Activated CD4-positive, alpha-beta T cell treated with anti-CD3 and anti-CD28 coated beads for 36 hours (primary cell): ENCODE measurements around the gene EXD2. TPM values are rescaled to one million over a fixed set of nuclear protein-coding genes. Genes with fewer than 3 reads are reported as not detected.
A peak's percentile ranks its signal among the peaks of the same experiment; 100 is the strongest.

Source experiments
- ATAC-seq: fragments of 200-7000 bp; cut with Tn5 transposase; one replicate; pipeline ENCODE4 v1.10.0; 2021; ENCODE audit warnings: mild to moderate bottlenecking, moderate library complexity
- CTCF ChIA-PET: fragments of 350-600 bp; sonication (Branson Sonifier 250); formaldehyde crosslinking; loops from one replicate; lab custom pipeline; 2021; ENCODE audit warnings: antibody characterized with exemption; lab: Charles Lee
- POLR2A ChIA-PET: fragments of 350-600 bp; sonication (Branson Sonifier 250); formaldehyde crosslinking; loops from one replicate; lab custom pipeline; 2021; ENCODE audit warnings: antibody characterized with exemption, inconsistent platforms; lab: Charles Lee
- DNase-seq: peaks from one replicate; pipeline ENCODE4 v3.0.0-alpha.2; 2020
- H3K27ac Mint-ChIP-seq: one replicate; pipeline ENCODE4 v1.8.0; 2021; ENCODE audit warnings: mixed read lengths
- H3K27me3 Mint-ChIP-seq: one replicate; pipeline ENCODE4 v1.8.0; 2021; ENCODE audit warnings: mixed read lengths
- H3K36me3 Mint-ChIP-seq: one replicate; pipeline ENCODE4 v1.8.0; 2021; ENCODE audit warnings: low read depth, mixed read lengths
- H3K4me1 Mint-ChIP-seq: one replicate; pipeline ENCODE4 v1.8.0; 2021; ENCODE audit warnings: mixed read lengths
- H3K4me3 Mint-ChIP-seq: one replicate; pipeline ENCODE4 v1.8.0; 2021; ENCODE audit warnings: mild to moderate bottlenecking, moderate library complexity, mixed read lengths
- H3K9me3 Mint-ChIP-seq: one replicate; pipeline ENCODE4 v1.8.0; 2021; ENCODE audit warnings: low read depth, mixed read lengths
- intact Hi-C, 2 experiments: fragments of 100-400 bp; cut with DNase I in 1 of 2; cut with micrococcal nuclease in 1 of 2; formaldehyde crosslinking; loops; one replicate each; pipeline versions ENCODE4 v1.14.2 to v1.15.1; 2022 to 2024; cut with DNase I, micrococcal nuclease
- total RNA-seq, 2 experiments: library from RNA; stranded (reverse); gene quantifications; one replicate each; pipeline ENCODE4 v1.2.3, GENCODE V29; 2021

Gene EXD2
- total RNA-seq, 2 experiments from 2014 or later: 10.8 to 14.5 TPM

DNA sequence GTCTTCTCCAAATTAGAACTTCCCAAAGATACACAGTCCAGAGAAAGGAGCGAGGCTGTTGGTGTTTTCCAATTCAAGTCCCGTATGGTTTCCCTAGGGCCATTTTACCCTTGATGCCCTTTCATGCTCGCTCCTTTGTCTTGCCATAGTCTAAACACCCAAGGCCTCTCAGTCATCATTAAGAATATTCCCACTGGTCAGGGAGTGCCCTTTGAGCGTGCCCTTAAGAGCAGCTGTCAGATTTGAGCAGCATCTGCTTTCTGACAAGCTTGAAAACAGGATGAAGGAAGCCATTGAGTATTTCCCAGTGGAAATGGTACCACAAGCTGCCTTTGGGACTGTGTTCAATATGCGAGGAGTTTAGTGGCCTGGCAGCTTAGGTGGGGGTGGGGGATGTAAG is 58.3 kb downstream of the EXD2 start:
- POLR2A ChIA-PET: no interaction called here
- CTCF ChIA-PET: no interaction called here
- intact Hi-C loops: loop anchor here in 1 of 2 experiments (10.0 kb wide), 1 partner anchor 475 kb away; no protein-coding TSS in a partner anchor

DNA sequence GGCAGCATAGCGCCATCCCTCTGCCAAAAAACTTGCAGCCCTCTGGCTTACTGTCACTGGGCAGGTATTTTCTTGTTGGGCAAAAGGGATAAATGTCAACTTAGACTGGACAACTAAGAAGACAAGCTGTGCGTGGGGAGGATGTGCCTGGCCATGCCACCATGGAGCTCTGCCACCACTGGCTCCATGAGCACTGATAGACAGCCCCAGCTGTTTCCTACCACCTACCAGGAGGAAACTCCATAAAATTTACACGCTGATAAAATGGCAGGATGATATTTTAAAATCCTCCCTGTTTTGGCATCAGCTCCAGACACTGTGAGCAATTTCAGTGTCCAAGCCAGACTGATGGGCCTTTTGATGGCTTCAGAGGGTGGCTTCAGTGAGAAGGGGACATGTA is 61.6 kb downstream of the EXD2 start:
- no peak for ATAC-seq
- CTCF ChIA-PET: interaction anchor here (1.2 to 3.1 kb wide), 2 partner anchors 11 to 12 kb away, joined by 4 to 19 read pairs; no protein-coding TSS in a partner anchor
- POLR2A ChIA-PET: interaction anchor here (0.7 kb wide), 1 partner anchor 1038 kb away, joined by 3 read pairs; no protein-coding TSS in a partner anchor
- peaks cover 13% of the 10 kb centered on the region for H3K27me3 Mint-ChIP-seq
- intact Hi-C loops: no loop called here
- H3K9me3 Mint-ChIP-seq: no peaks in the 10 kb centered on the region
- H3K27ac Mint-ChIP-seq: no peak overlapping the region
- no peak for DNase-seq
- no peak overlapping the region for H3K4me3 Mint-ChIP-seq
- no peaks in the 10 kb centered on the region for H3K36me3 Mint-ChIP-seq
- H3K4me1 Mint-ChIP-seq: no peaks in the 10 kb centered on the region

More for the DNA sequence above, 58.3 kb downstream of the EXD2 start:
- no peaks in the 10 kb centered on the region for H3K4me1 Mint-ChIP-seq
- ATAC-seq (no peak), DNase-seq (no peak)
- H3K36me3 Mint-ChIP-seq: no peaks in the 10 kb centered on the region
- peaks cover 6% of the 10 kb centered on the region for H3K27me3 Mint-ChIP-seq
- no peak overlapping the region for H3K4me3 Mint-ChIP-seq
- H3K9me3 Mint-ChIP-seq: no peaks in the 10 kb centered on the region
- H3K27ac Mint-ChIP-seq: no peak overlapping the region

DNA sequence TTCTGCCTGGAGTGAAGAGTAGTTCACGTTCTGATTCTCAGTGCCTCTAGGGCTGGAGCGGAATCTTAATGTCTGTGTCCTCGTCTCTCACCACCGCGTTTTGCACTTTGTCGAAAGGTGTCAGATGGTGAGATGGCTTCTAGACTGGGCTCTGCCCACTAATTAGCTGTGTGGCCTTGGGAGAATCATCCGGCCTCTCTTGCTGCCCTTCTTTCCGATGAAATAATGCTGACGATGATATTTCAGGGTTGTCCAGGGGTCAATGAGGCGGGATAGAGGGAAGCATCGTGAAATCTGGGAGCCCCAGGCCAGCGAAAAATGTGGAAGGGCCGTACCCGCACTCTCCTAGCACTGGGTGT is 67.8 kb downstream of the EXD2 start:
- Mint-ChIP-seq H3K36me3 (no peaks in the 10 kb centered on the region), H3K27ac (no peak overlapping the region), H3K9me3 (no peaks in the 10 kb centered on the region), H3K4me1 (peaks cover 7% of the 10 kb centered on the region), H3K27me3 (peaks cover 49% of the 10 kb centered on the region), H3K4me3 (no peak overlapping the region)
- DNase-seq: no peak
- CTCF ChIA-PET: interaction anchor here (0.6 to 1.6 kb wide), 4 partner anchors 17 to 228 kb away, joined by 3 to 7 read pairs (median 3); no protein-coding TSS in a partner anchor
- ATAC-seq: no peak
- intact Hi-C loops: no loop called here
- POLR2A ChIA-PET: no interaction called here

DNA sequence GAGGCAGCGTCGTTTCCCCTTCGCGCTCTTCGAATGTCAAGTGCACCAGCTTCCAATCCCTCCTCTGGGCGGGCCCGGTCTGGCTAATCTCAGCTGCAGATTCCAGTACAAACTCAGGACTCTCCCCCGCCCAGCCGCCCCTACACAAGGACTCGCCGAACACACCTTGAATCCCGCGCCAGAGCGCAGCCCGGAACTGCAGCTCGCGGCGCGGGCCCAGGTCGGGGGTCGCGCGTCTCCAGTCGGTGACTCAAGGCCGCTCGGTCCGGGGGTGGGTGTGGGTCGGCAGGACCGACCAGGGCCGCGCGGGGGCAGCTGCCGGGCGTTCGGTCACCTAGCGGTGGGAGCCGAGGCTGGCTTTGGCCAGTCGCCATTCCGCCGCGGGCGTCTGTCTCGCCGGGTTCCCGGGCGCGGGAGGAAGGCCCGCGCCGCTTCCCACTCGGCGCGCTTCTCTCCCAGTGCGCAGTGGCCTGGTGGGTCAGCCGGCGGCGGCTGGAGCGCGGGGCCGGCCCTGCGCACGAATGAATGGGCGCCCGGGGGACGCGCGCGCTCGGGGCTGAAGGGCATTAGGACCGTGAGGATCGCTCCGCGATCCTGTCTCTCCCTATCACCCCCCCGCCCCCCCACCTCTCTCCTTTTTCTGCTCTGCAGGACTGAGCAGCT is 68.4 kb downstream of the EXD2 start, which contains the start of gene GALNT16:
Gene GALNT16, plus strand, starts transcription at position 632 of the 663 bp plus-strand sequence. CDS start 133 bp downstream, outside the sequence.
- ATAC-seq (no peak), DNase-seq (peak; percentile 11)
- intact Hi-C loops: loop anchor here (5.0 kb wide), 2 partner anchors 198 to 313 kb away; partner anchors contain the start of gene CCDC177 (in 1 of the 2)
- H3K4me1 Mint-ChIP-seq: peaks cover 7% of the 10 kb centered on the region
- ChIA-PET POLR2A (no interaction called here), CTCF (interaction anchor here (0.6 to 1.6 kb wide), 4 partner anchors 18 to 227 kb away, joined by 3 to 7 read pairs (median 3); no protein-coding TSS in a partner anchor)
- peak within 1 kb of the TSS; percentile 27 for H3K4me3 Mint-ChIP-seq
- H3K27ac Mint-ChIP-seq: no peak within 1 kb of the TSS
- H3K27me3 Mint-ChIP-seq: peaks cover 47% of the 10 kb centered on the region
- no peaks in the 10 kb centered on the region for H3K9me3 Mint-ChIP-seq
- no peaks in the 10 kb centered on the region for H3K36me3 Mint-ChIP-seq

DNA sequence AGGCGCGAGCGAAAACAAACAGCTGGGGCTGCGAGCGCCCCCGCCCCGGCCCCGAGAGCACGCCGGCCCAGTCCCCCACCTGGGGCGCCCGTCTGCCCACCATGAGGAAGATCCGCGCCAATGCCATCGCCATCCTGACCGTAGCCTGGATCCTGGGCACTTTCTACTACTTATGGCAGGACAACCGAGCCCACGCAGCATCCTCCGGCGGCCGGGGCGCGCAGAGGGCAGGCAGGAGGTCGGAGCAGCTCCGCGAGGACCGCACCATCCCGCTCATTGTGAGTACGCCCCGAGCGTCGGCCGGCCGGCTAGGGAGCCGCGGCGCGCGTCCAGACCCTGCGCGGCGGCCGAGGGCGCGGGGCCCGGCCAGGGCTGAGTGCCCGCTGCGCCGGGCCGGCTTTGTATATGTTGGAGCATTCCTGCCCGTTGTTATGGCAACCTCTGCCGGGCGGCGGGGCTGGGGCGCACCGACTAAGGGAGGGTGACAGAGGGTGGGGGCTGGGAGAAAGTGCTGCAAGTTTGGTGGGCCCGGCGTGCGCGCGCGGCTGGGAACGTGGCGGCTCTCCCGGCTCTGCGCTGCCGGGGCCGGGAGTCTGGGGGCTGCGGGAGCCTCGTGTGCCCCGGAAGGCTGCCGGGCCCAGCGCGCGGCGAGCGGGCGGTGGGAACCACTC is 69.0 kb downstream of the EXD2 start:
- CTCF ChIA-PET: interaction anchor here (1.0 to 1.6 kb wide), 3 partner anchors 141 to 200 kb away, joined by 3 to 9 read pairs (median 7); no protein-coding TSS in a partner anchor
- Mint-ChIP-seq H3K4me3 (no peak overlapping the region), H3K36me3 (no peaks in the 10 kb centered on the region), H3K27ac (no peak overlapping the region), H3K4me1 (peaks cover 7% of the 10 kb centered on the region), H3K9me3 (no peaks in the 10 kb centered on the region), H3K27me3 (peaks cover 44% of the 10 kb centered on the region)
- peak; percentile 36 for DNase-seq
- ATAC-seq: peak; percentile 19
- POLR2A ChIA-PET: interaction anchor here (0.8 kb wide), 1 partner anchor 263 kb away, joined by 9 read pairs; no protein-coding TSS in a partner anchor
- intact Hi-C loops: loop anchor here (5.0 kb wide), 2 partner anchors 197 to 312 kb away; partner anchors contain the start of gene CCDC177 (in 1 of the 2)

DNA sequence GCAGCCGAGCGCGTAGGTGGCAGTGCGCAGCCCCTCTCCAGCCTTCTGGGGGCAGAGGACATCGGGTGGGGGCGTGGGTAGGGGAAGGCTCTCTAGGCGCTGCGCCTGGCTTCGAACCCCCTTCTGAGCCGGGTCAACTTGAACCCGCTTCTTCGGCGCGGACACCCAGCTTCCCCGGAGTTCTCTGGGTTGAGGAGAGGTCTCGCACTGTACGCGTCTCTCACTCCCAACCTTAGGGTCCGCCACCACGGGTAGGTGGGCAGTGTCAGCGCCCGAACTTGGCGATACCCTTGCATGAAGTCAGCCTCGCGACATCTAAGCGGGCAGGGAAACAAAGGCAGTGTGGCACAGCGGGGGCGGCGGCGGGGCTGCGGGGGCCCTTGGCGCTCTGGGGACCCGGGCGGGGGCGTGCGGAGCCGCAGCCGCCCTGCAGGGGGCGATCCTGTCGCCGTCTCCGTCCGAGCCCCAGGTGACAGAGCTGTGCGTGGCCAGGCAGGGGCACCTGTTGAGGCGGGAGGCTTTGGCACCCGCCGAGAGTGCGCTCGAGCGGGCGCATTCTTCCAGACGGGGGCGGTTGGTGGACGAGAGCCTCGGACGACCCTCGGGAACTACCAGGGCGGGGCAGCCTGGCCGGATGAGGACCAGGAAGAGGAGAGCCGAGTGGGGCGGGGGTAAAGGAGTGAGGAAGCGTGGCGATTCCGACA is 69.7 kb downstream of the EXD2 start:
- H3K36me3 Mint-ChIP-seq: no peaks in the 10 kb centered on the region
- peak; percentile 74 for DNase-seq
- peaks cover 7% of the 10 kb centered on the region for H3K4me1 Mint-ChIP-seq
- ATAC-seq: peak; percentile 88
- no peak overlapping the region for H3K27ac Mint-ChIP-seq
- H3K27me3 Mint-ChIP-seq: peaks cover 45% of the 10 kb centered on the region
- intact Hi-C loops: loop anchor here (1.0 to 5.0 kb wide), 3 partner anchors 196 to 311 kb away; partner anchors contain the start of gene CCDC177 (in 1 of the 2)
- H3K4me3 Mint-ChIP-seq: peak overlapping the region; percentile 27
- ChIA-PET POLR2A (interaction anchor here (0.8 kb wide), 1 partner anchor 263 kb away, joined by 9 read pairs; no protein-coding TSS in a partner anchor), CTCF (interaction anchor here (0.7 to 1.1 kb wide), 5 partner anchors 9 to 199 kb away, joined by 3 to 9 read pairs (median 3); no protein-coding TSS in a partner anchor)
- H3K9me3 Mint-ChIP-seq: no peaks in the 10 kb centered on the region

DNA sequence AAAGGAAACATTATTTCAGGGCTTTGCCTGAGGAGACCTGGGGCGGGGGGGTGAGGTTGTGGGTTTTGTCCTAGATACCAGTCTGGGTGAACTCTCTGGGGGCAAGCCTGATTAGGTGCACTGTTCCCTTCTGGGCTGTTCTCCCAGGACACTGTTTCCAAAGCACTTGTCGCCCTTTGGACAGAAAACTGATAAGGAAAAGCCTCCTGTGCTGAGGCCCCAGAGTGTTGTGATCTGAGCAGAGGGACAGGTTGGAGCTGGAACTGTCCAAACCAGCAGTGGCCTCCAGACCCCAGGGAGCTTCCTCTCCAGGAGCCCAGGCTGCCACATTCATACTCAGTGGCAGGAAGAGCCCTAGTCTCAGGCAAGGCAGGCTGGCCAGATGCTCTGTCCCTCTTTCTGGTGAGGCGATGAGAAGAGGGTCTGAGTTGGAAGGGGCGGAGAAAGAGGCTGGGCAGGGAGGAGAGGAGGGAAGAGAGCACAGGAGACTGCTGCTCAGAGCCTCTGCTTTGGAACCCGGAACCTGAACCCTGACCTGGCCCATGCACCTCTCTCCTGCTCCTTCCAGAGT is 70.5 kb downstream of the EXD2 start:
- Mint-ChIP-seq H3K4me1 (peaks cover 7% of the 10 kb centered on the region), H3K27ac (no peak overlapping the region), H3K4me3 (peak overlapping the region; percentile 27), H3K36me3 (no peaks in the 10 kb centered on the region), H3K27me3 (peaks cover 47% of the 10 kb centered on the region), H3K9me3 (no peaks in the 10 kb centered on the region)
- ATAC-seq (no peak), DNase-seq (no peak)
- intact Hi-C loops: loop anchor here (1.0 to 5.0 kb wide), 3 partner anchors 195 to 310 kb away; partner anchors contain the start of gene CCDC177 (in 1 of the 2)
- CTCF ChIA-PET: interaction anchor here (0.6 to 1.3 kb wide), 8 partner anchors 10 to 198 kb away, joined by 3 to 9 read pairs (median 3); no protein-coding TSS in a partner anchor
- POLR2A ChIA-PET: no interaction called here

DNA sequence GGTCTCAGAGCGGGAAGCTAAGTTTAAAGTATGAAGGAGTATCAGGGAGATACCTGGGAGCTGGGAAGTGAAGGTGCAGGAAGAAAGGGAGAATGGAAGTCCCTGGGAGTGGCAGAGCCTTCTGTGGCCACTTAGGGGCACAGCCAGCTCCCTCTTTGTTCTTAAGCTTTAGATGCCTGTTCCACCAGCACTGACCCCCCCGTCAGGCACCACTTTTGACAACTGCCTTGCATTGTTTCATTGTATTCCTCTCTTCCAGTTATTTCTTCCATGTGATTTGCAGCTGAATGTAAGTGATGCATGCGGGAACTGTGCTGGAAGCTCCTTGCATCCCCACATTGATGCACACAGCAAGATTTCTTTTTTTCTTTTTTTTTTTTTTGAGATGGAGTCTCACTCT is 71.2 kb downstream of the EXD2 start:
- no peak for DNase-seq
- ChIA-PET POLR2A (no interaction called here), CTCF (interaction anchor here (0.6 to 1.3 kb wide), 6 partner anchors 15 to 213 kb away, joined by 3 to 6 read pairs (median 3); no protein-coding TSS in a partner anchor)
- Mint-ChIP-seq H3K4me1 (peaks cover 7% of the 10 kb centered on the region), H3K36me3 (no peaks in the 10 kb centered on the region), H3K27me3 (peaks cover 47% of the 10 kb centered on the region), H3K27ac (no peak overlapping the region), H3K9me3 (no peaks in the 10 kb centered on the region), H3K4me3 (no peak overlapping the region)
- intact Hi-C loops: loop anchor here (5.0 kb wide), 2 partner anchors 195 to 310 kb away; partner anchors contain the start of gene CCDC177 (in 1 of the 2)
- ATAC-seq: no peak

DNA sequence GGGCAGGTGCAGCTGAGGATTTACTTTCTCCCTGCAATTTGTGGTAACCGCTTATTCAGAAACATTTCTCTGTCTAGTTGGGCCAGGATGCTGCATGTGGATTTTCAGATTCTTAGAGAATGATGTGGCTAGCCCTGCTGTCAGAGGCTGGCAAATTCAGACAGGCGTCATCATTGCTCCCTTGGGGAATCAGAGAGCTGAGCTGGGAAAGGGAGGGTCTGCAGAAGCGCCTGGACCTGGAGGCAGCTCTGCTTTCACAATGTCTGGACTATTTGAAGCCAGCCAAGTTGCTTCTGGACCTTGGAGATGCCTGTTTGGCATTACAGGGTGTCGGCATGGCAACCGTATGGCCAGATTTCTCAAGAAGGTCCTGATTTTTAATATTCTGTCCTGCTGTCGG is 72.1 kb downstream of the EXD2 start:
- H3K4me1 Mint-ChIP-seq: peaks cover 7% of the 10 kb centered on the region
- intact Hi-C loops: loop anchor here (5.0 kb wide), 2 partner anchors 194 to 309 kb away; partner anchors contain the start of gene CCDC177 (in 1 of the 2)
- ATAC-seq: no peak

DNA sequence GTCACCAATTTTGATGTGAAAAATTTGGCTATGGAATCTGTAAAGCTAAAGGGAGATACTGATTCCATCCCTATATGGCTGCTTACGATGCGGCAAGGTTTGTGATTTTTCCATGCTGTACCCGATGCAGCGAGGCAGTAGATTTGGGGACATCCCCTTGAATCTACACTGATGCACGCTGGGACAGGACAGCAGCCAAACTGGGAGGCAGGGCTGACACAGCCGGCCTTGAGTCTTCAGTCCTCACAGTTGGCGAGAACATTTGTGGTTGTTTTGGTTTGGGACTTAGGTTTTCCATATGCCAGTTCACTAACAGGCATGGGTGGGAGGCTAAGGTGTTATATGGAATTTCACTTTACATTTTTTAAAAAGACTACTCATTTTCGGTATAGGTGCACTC is 72.5 kb downstream of the EXD2 start:
- Mint-ChIP-seq H3K27me3 (peaks cover 37% of the 10 kb centered on the region), H3K27ac (no peak overlapping the region), H3K36me3 (no peaks in the 10 kb centered on the region), H3K4me1 (peaks cover 7% of the 10 kb centered on the region), H3K9me3 (no peaks in the 10 kb centered on the region), H3K4me3 (no peak overlapping the region)
- DNase-seq: no peak
- ChIA-PET CTCF (interaction anchor here (1.0 to 1.3 kb wide), 3 partner anchors 18 to 196 kb away, joined by 3 to 6 read pairs (median 4); no protein-coding TSS in a partner anchor), POLR2A (no interaction called here)
- no peak for ATAC-seq
- intact Hi-C loops: loop anchor here (5.0 kb wide), 2 partner anchors 194 to 309 kb away; partner anchors contain the start of gene CCDC177 (in 1 of the 2)

More for the DNA sequence above, 72.1 kb downstream of the EXD2 start:
- no peak overlapping the region for H3K27ac Mint-ChIP-seq
- CTCF ChIA-PET: interaction anchor here (1.0 to 1.3 kb wide), 3 partner anchors 18 to 196 kb away, joined by 3 to 6 read pairs (median 4); no protein-coding TSS in a partner anchor
- POLR2A ChIA-PET: no interaction called here
- no peak for DNase-seq
- H3K36me3 Mint-ChIP-seq: no peaks in the 10 kb centered on the region
- no peaks in the 10 kb centered on the region for H3K9me3 Mint-ChIP-seq
- H3K4me3 Mint-ChIP-seq: no peak overlapping the region
- peaks cover 41% of the 10 kb centered on the region for H3K27me3 Mint-ChIP-seq
